Measurements from ENCODE around the gene LRBA.
A peak's percentile ranks its signal among the peaks of the same experiment; 100 is the strongest.

The LRBA gene

GRCh38 chr4:150302553-150302952 lies 712.5 kb downstream of the LRBA start:
- DNase-seq: no peak

GRCh38 chr4:150299816-150300215 lies 715.3 kb downstream of the LRBA start:
- DNase-seq: no peak

- no peak for DNase-seq
Observed at GRCh38 chr4:150297861-150298474, 717.1 kb downstream of the LRBA start.

GRCh38 chr4:150289881-150290280 lies 725.2 kb downstream of the LRBA start:
- no peak for DNase-seq

GRCh38 chr4:150289198-150289597 lies 725.9 kb downstream of the LRBA start:
- DNase-seq: no peak

GRCh38 chr4:150286656-150287055 lies 728.4 kb downstream of the LRBA start:
- DNase-seq: no peak

- no peak for DNase-seq
Observed at GRCh38 chr4:150283689-150284088, 731.4 kb downstream of the LRBA start.

- DNase-seq: no peak
Observed at GRCh38 chr4:150280975-150281374, 734.1 kb downstream of the LRBA start.

- no peak for DNase-seq
Observed at GRCh38 chr4:150280081-150280895, 734.8 kb downstream of the LRBA start.

GRCh38 chr4:150278206-150278605 lies 736.9 kb downstream of the LRBA start:
- DNase-seq: no peak

GRCh38 chr4:150268444-150268843 lies 746.6 kb downstream of the LRBA start:
- DNase-seq: no peak

GRCh38 chr4:150265806-150266205 lies 749.3 kb downstream of the LRBA start:
- DNase-seq: no peak

- no peak for DNase-seq
Observed at GRCh38 chr4:150264595-150265161, 750.4 kb downstream of the LRBA start.

GRCh38 chr4:150262611-150263010 lies 752.5 kb downstream of the LRBA start:
- no peak for DNase-seq

GRCh38 chr4:150261571-150261970 lies 753.5 kb downstream of the LRBA start:
- no peak for DNase-seq

GRCh38 chr4:150259861-150260567 lies 755.1 kb downstream of the LRBA start:
- DNase-seq: peak; percentile 62

GRCh38 chr4:150258569-150258968 lies 756.5 kb downstream of the LRBA start:
- DNase-seq: no peak

GRCh38 chr4:150256841-150257730 lies 758.0 kb downstream of the LRBA start:
- DNase-seq: no peak

GRCh38 chr4:150256225-150256620 lies 758.9 kb downstream of the LRBA start:
- DNase-seq: no peak

GRCh38 chr4:150255610-150256224 lies 759.4 kb downstream of the LRBA start:
- no peak for DNase-seq

GRCh38 chr4:150253965-150254630 lies 761.0 kb downstream of the LRBA start:
- no peak for DNase-seq
